Thoracic aorta (tissue), 2 donors: ENCODE data around the gene SGMS1. TPM values are rescaled to one million over a fixed set of nuclear protein-coding genes. Genes with fewer than 3 reads are reported as not detected.
"Not testable (repeated sequence)": the region's sequence is repeated elsewhere in the genome, so short reads cannot be mapped to it uniquely, and the experiment has no call there.

Experiments
- ATAC-seq: fragments of 150-250 bp; one replicate; pipeline ENCODE4 v1.8.0; 2017; ENCODE audit warnings: low read depth; ENCODE audit not compliant: insufficient number of reproducible peaks, low FRiP score
- DNase-seq: peaks from one replicate; pipeline ENCODE4 v3.0.0-alpha.2; 2020; ENCODE audit warnings: low spot score
- H3K27ac ChIP-seq, 2 donors: fragments of 200-600 bp; sonication (generic); 1 replicate in 1 of 2; 2 replicates in 1 of 2; pipeline ENCODE4 v1.5.1; 2016; ENCODE audit warnings: mild to moderate bottlenecking in 2 of 2, moderate library complexity in 2 of 2
- H3K27me3 ChIP-seq: fragments of 200-600 bp; sonication (generic); replicated peaks from 2 replicates; pipeline ENCODE4 v1.6.0; 2016; ENCODE audit warnings: mild to moderate bottlenecking; ENCODE audit not compliant: insufficient read depth
- H3K36me3 ChIP-seq: fragments of 200-600 bp; sonication (generic); one replicate; pipeline ENCODE4 v1.5.1; 2016
- H3K4me1 ChIP-seq, 2 donors: fragments of 200-600 bp; sonication (generic); 1 replicate in 1 of 2; 2 replicates in 1 of 2; pipeline versions ENCODE4 v1.5.1 to v1.6.0; 2016; ENCODE audit warnings: low read depth in 2 of 2, mild to moderate bottlenecking in 1 of 2; ENCODE audit not compliant: control insufficient read depth in 1 of 2
- H3K4me3 ChIP-seq: fragments of 200-600 bp; sonication (generic); 2 replicates; pipeline ENCODE4 v1.5.1; 2016; ENCODE audit warnings: mild to moderate bottlenecking
- H3K9me3 ChIP-seq: fragments of 200-600 bp; sonication (generic); 2 replicates; pipeline ENCODE4 v1.5.1; 2016
- total RNA-seq, 2 donors: library from RNA; depleted of rRNA; stranded (reverse); fragments of >200 nt; gene quantifications; one replicate each; pipeline versions ENCODE4 v1.1.0 to v1.2.3, GENCODE V29; 2016
- TF ChIP-seq, protein P1 (sequence below): fragments of 200-600 bp; sonication (generic); IDR thresholded peaks from one replicate; pipeline ENCODE4 v1.5.1; 2019; ENCODE audit warnings: antibody characterized with exemption

SGMS1 gene
- total RNA-seq, 2 donors from 2014 or later, result 60.5 to 92.3 TPM

DNA sequence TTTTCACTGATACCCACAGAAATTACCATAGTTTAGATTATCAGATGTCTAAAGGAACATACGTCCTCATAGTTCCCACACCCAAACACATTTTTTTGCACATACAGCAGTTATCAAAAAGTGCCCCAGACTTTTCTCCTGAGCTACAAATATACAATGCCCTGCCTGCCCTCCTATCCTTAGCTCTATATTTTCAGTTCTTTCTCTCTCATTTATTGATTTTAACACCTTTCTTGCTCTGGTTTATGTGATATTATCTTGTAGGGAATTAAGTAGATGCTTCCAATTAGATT is 25.1 kb upstream of the SGMS1 start:
- no peak overlapping the region for H3K27ac ChIP-seq
- no peaks in the 10 kb centered on the region for H3K9me3 ChIP-seq
- no peaks in the 10 kb centered on the region for H3K27me3 ChIP-seq
- ATAC-seq (no peak), DNase-seq (no peak)
- TF ChIP-seq, protein P1, sequence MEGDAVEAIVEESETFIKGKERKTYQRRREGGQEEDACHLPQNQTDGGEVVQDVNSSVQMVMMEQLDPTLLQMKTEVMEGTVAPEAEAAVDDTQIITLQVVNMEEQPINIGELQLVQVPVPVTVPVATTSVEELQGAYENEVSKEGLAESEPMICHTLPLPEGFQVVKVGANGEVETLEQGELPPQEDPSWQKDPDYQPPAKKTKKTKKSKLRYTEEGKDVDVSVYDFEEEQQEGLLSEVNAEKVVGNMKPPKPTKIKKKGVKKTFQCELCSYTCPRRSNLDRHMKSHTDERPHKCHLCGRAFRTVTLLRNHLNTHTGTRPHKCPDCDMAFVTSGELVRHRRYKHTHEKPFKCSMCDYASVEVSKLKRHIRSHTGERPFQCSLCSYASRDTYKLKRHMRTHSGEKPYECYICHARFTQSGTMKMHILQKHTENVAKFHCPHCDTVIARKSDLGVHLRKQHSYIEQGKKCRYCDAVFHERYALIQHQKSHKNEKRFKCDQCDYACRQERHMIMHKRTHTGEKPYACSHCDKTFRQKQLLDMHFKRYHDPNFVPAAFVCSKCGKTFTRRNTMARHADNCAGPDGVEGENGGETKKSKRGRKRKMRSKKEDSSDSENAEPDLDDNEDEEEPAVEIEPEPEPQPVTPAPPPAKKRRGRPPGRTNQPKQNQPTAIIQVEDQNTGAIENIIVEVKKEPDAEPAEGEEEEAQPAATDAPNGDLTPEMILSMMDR, result no peak
- no peaks in the 10 kb centered on the region for H3K4me1 ChIP-seq
- H3K4me3 ChIP-seq, result no peak overlapping the region
- no peaks in the 10 kb centered on the region for H3K36me3 ChIP-seq

DNA sequence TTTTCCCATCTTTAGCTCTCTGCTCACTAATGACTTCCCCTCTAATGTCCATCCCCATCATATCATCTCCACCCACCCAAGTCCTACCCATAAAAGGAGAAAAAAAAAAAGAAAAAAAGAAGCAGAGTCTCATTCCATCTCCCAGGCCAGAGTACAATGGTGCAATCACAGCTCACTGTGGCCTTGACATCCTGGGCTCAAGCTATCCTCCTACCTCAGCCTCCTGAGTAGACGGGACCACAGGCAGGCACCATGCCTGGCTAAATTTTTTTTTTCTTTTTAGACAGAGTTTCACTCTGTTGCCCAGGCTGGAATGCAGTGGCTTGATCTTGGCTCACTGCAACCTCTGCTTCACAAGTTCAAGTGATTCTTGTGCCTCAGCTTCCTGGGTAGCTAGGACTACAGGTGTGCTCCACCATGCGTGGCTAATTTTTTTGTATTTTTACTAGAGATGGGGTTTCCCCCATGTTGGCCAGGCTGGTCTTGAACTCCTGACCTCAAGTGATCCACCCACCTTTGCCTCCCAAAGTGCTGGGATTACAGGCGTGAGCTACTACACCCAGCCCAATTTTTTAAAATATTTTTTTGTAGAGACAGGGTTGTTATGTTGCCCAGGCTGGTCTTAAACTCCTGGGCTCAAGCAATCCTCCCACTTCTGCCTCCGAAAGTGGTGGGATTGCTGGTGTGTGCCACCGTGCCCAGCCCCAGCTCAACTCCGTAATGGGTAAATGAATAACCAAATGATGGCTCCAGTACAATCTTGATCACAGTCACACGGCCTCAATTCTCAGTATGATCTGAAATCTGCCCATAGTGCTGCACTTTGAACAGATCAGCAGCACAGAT is 24.6 kb upstream of the SGMS1 start:
- H3K36me3 ChIP-seq, result no peaks in the 10 kb centered on the region
- TF ChIP-seq, protein P1, result no peak
- ATAC-seq, result no peak
- H3K27ac ChIP-seq, result no peak overlapping the region
- H3K9me3 ChIP-seq, result no peaks in the 10 kb centered on the region
- H3K4me1 ChIP-seq, result no peaks in the 10 kb centered on the region
- H3K27me3 ChIP-seq, result no peaks in the 10 kb centered on the region
- DNase-seq, result no peak
- H3K4me3 ChIP-seq, result no peak overlapping the region

DNA sequence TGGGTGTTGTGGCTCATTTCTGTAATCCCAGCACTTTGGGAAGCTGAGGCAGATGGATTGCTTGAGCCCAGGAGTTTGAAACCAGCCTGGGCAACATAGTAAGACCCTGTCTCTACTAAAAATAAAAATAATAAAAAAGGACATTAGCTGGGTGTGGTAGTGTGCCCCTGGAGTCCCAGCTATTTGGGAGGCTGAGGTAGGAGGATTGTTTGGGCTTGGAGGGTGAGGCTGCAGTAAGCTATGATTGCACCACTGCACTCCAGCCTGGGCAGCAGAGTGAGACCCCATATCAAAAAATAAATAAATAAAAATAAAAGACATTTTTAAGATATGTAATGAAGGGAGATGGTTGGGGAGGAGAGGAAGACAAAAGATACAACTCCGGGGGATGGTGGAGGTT is 23.6 kb upstream of the SGMS1 start:
- not testable (repeated sequence) for H3K27me3 ChIP-seq, DNase-seq, H3K9me3 ChIP-seq, H3K4me3 ChIP-seq, H3K27ac ChIP-seq, H3K4me1 ChIP-seq, H3K36me3 ChIP-seq, ATAC-seq

DNA sequence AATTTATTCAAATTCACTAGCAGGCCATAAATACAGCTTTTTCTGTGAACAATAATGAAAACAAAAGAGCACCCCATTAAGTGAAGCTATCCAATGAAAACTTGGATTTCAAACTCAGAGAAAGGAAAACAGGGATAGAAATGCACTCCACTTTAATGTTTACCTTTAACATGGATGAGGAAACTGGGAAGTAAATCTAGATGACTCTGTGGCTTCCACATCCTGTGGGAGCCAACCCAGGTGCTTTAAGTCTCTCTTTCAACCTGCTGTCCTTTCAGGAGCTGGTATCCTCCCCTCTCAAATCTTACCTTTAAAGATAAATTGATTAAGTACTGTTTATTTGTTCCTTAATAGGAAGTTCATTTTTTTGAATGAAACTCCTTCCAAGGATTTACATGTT is 21.5 kb upstream of the SGMS1 start:
- ATAC-seq, result no peak
- Histone ChIP-seq H3K4me1 (no peaks in the 10 kb centered on the region), H3K4me3 (no peak overlapping the region), H3K27ac (no peak overlapping the region), H3K9me3 (no peaks in the 10 kb centered on the region), H3K36me3 (no peaks in the 10 kb centered on the region), H3K27me3 (no peaks in the 10 kb centered on the region)
- TF ChIP-seq, protein P1, result no peak
- no peak for DNase-seq

DNA sequence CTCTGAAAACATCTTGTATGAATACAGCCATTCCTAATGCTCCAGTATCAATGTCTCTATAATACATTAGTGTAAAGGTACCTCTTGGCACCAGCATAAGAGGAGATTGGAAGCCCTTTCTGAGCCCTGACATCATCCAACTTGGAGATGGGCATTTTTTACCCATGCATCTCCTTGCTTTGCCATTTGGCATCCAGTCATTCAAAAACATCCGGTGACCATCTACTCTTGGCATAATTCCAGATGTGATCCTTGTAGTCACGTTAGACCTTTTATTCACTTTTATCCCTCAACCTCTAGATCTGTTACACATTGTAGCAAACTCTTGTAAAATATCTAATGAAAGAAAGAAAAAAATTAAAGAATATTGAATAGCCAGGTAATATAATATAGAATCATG is 17.9 kb upstream of the SGMS1 start:
- Histone ChIP-seq H3K9me3 (no peaks in the 10 kb centered on the region), H3K27me3 (no peaks in the 10 kb centered on the region), H3K4me1 (no peaks in the 10 kb centered on the region), H3K36me3 (no peaks in the 10 kb centered on the region), H3K27ac (no peak overlapping the region), H3K4me3 (no peak overlapping the region)
- TF ChIP-seq, protein P1, result no peak
- no peak for ATAC-seq
- no peak for DNase-seq

DNA sequence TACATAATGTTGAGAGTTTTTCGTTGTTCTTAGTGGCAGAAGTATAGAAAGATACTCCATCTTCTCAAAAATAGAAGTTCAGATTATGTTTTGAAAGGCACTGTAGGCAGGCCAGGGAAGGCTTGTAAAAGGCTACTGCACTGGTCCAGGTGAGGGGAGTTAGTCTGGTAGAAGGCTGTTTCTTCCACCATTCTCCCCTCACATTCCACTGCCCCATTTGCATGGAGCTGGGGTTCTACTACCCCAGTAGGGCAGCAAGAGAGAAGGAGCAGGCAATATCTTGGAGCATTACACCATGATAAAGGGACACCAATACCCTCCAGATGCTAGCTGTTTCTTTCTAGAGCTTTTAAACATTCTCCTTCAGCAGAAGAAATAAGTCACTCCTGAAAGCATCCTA is 16.5 kb upstream of the SGMS1 start:
- TF ChIP-seq, protein P1, result no peak
- DNase-seq (no peak), ATAC-seq (no peak)
- H3K36me3 ChIP-seq, result no peaks in the 10 kb centered on the region
- H3K4me3 ChIP-seq, result no peak overlapping the region
- no peaks in the 10 kb centered on the region for H3K9me3 ChIP-seq
- H3K27ac ChIP-seq, result no peak overlapping the region
- H3K4me1 ChIP-seq, result peaks cover 0 to 6% of the 10 kb centered on the region in 2 donors
- no peaks in the 10 kb centered on the region for H3K27me3 ChIP-seq
